Neural cell (in vitro differentiated cells): ENCODE measurements around the gene ICE1. TPM values are rescaled to one million over a fixed set of nuclear protein-coding genes. Genes with fewer than 3 reads are reported as not detected.

Source experiments
- H2AFZ ChIP-seq: fragments of 200-600, 300-800 bp; sonication (generic), shearing (Covaris generic); 2 replicates; pipeline ENCODE4 v1.6.0; 2014; ENCODE audit warnings: low read depth, mild to moderate bottlenecking, antibody characterized with exemption, low read length, moderate library complexity
- H3F3A ChIP-seq: fragments of 200-600 bp; shearing (Covaris generic); 2 replicates; pipeline ENCODE4 v1.6.1; 2016; ENCODE audit warnings: mild to moderate bottlenecking, moderate library complexity, mixed read lengths, antibody characterized with exemption, low read length; ENCODE audit not compliant: insufficient read depth, poor library complexity, severe bottlenecking
- H3K27ac ChIP-seq: fragments of 200-600, 300-800 bp; sonication (generic), shearing (Covaris generic); 2 replicates; pipeline ENCODE4 v1.5.1; 2014; ENCODE audit warnings: mild to moderate bottlenecking, low read length, moderate library complexity
- H3K27me3 ChIP-seq: fragments of 300-800, 200-600 bp; sonication (generic), shearing (Covaris generic); 2 replicates; pipeline ENCODE4 v1.6.0; 2014; ENCODE audit warnings: mild to moderate bottlenecking, low read depth, low read length, moderate library complexity; ENCODE audit not compliant: insufficient read depth
- H3K36me3 ChIP-seq: fragments of 300-800, 200-600 bp; sonication (generic), shearing (Covaris generic); 2 replicates; pipeline ENCODE4 v1.5.1; 2014; ENCODE audit warnings: mild to moderate bottlenecking, antibody characterized with exemption, low read length, moderate library complexity; ENCODE audit not compliant: insufficient read depth
- H3K4me2 ChIP-seq: fragments of 300-800, 200-600 bp; sonication (generic), shearing (Covaris generic); 2 replicates; pipeline ENCODE4 v1.6.0; 2014; ENCODE audit warnings: mild to moderate bottlenecking, low read length
- H3K4me3 ChIP-seq: fragments of 300-800, 200-600 bp; sonication (generic), shearing (Covaris generic); 2 replicates; pipeline ENCODE4 v1.5.1; 2014; ENCODE audit warnings: mild to moderate bottlenecking, low read length, moderate library complexity
- H3K79me2 ChIP-seq: fragments of 200-600 bp; shearing (Covaris generic); replicated peaks from 2 replicates; pipeline ENCODE4 v1.6.0; 2014; ENCODE audit warnings: mild to moderate bottlenecking, low read length, moderate library complexity; ENCODE audit not compliant: insufficient read depth
- H3K9ac ChIP-seq: fragments of 300-800, 200-600 bp; sonication (generic), shearing (Covaris generic); 2 replicates; pipeline ENCODE4 v1.6.1; 2016; ENCODE audit warnings: mild to moderate bottlenecking, low read length, mixed read lengths
- H3K9me2 ChIP-seq: fragments of 200-600 bp; shearing (Covaris generic); 2 replicates; pipeline ENCODE4 v1.6.1; 2016; ENCODE audit warnings: mild to moderate bottlenecking, low read length, mixed read lengths; ENCODE audit not compliant: insufficient read depth
- H3K9me3 ChIP-seq: fragments of 200-600, 300-800 bp; sonication (generic), shearing (Covaris generic); 2 replicates; pipeline ENCODE4 v1.6.1; 2016; ENCODE audit warnings: mild to moderate bottlenecking, mixed run types, low read length, moderate library complexity, mixed read lengths
- H4K20me1 ChIP-seq: fragments of 200-600 bp; shearing (Covaris generic); 2 replicates; pipeline ENCODE4 v1.6.1; 2016; ENCODE audit warnings: mild to moderate bottlenecking, mixed run types; ENCODE audit not compliant: insufficient read depth
- EP300 ChIP-seq: fragments of 450-650 bp; conservative IDR thresholded peaks from 2 replicates; pipeline ENCODE4 v1.6.1; 2014; ENCODE audit warnings: antibody characterized with exemption, mild to moderate bottlenecking, moderate library complexity; ENCODE audit not compliant: poor library complexity, severe bottlenecking
- EZH2 ChIP-seq: fragments of 200-600, 300-800 bp; shearing (Covaris generic), sonication (generic); IDR thresholded peaks from 2 replicates; pipeline ENCODE4 v1.6.1; 2014; ENCODE audit warnings: antibody characterized with exemption, low read length, borderline replicate concordance, mild to moderate bottlenecking; ENCODE audit not compliant: insufficient read depth, poor library complexity, severe bottlenecking
- MXI1 ChIP-seq: fragments of 450-650 bp; conservative IDR thresholded peaks from 2 replicates; pipeline ENCODE4 v1.6.1; 2014; ENCODE audit warnings: antibody characterized with exemption, mild to moderate bottlenecking; ENCODE audit not compliant: poor library complexity, severe bottlenecking
- POLR2AphosphoS5 ChIP-seq: IDR thresholded peaks from 2 replicates; pipeline ENCODE4 v1.6.1; 2012
- RAD21 ChIP-seq: fragments of 450-650 bp; conservative IDR thresholded peaks from 2 replicates; pipeline ENCODE4 v1.6.1; 2014; ENCODE audit warnings: antibody characterized with exemption, mild to moderate bottlenecking, moderate library complexity
- SMC3 ChIP-seq: fragments of 450-650 bp; conservative IDR thresholded peaks from 2 replicates; pipeline ENCODE4 v1.6.1; 2014; ENCODE audit warnings: antibody characterized with exemption, mild to moderate bottlenecking, moderate library complexity; ENCODE audit not compliant: poor library complexity
- TAF1 ChIP-seq: IDR thresholded peaks from 2 replicates; pipeline ENCODE4 v1.6.1; 2012; ENCODE audit warnings: low read depth
- polyA plus RNA-seq: library from polyadenylated mRNA; depleted of rRNA; stranded (reverse); fragments of >200 nt; gene quantifications from 2 replicates; pipeline ENCODE4 v1.2.3, GENCODE V29; 2014
- TF ChIP-seq, protein P1 (sequence below): fragments of 450-650 bp; IDR thresholded peaks from 2 replicates; pipeline ENCODE4 v1.5.1; 2014; ENCODE audit warnings: antibody characterized with exemption, mild to moderate bottlenecking, moderate library complexity; ENCODE audit not compliant: poor library complexity, severe bottlenecking
- TF ChIP-seq, protein P2 (sequence below): IDR thresholded peaks from 2 replicates; pipeline ENCODE4 v1.6.1; 2012; ENCODE audit warnings: borderline replicate concordance

The ICE1 gene
- polyA plus RNA-seq, 1 donor from 2014 or later, result 22.1 TPM

- no peaks in the 10 kb centered on the region for H3K9me3 ChIP-seq
- no peak overlapping the region for H2AFZ ChIP-seq
- H3K36me3 ChIP-seq, result no peaks in the 10 kb centered on the region
- TF ChIP-seq POLR2AphosphoS5, result no peak
- no peak for TF ChIP-seq SMC3
- TF ChIP-seq, protein P1, sequence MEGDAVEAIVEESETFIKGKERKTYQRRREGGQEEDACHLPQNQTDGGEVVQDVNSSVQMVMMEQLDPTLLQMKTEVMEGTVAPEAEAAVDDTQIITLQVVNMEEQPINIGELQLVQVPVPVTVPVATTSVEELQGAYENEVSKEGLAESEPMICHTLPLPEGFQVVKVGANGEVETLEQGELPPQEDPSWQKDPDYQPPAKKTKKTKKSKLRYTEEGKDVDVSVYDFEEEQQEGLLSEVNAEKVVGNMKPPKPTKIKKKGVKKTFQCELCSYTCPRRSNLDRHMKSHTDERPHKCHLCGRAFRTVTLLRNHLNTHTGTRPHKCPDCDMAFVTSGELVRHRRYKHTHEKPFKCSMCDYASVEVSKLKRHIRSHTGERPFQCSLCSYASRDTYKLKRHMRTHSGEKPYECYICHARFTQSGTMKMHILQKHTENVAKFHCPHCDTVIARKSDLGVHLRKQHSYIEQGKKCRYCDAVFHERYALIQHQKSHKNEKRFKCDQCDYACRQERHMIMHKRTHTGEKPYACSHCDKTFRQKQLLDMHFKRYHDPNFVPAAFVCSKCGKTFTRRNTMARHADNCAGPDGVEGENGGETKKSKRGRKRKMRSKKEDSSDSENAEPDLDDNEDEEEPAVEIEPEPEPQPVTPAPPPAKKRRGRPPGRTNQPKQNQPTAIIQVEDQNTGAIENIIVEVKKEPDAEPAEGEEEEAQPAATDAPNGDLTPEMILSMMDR, result no peak
- no peak for TF ChIP-seq MXI1
- TF ChIP-seq EZH2, result no peak
- TF ChIP-seq RAD21, result no peak
- TF ChIP-seq, protein P2, sequence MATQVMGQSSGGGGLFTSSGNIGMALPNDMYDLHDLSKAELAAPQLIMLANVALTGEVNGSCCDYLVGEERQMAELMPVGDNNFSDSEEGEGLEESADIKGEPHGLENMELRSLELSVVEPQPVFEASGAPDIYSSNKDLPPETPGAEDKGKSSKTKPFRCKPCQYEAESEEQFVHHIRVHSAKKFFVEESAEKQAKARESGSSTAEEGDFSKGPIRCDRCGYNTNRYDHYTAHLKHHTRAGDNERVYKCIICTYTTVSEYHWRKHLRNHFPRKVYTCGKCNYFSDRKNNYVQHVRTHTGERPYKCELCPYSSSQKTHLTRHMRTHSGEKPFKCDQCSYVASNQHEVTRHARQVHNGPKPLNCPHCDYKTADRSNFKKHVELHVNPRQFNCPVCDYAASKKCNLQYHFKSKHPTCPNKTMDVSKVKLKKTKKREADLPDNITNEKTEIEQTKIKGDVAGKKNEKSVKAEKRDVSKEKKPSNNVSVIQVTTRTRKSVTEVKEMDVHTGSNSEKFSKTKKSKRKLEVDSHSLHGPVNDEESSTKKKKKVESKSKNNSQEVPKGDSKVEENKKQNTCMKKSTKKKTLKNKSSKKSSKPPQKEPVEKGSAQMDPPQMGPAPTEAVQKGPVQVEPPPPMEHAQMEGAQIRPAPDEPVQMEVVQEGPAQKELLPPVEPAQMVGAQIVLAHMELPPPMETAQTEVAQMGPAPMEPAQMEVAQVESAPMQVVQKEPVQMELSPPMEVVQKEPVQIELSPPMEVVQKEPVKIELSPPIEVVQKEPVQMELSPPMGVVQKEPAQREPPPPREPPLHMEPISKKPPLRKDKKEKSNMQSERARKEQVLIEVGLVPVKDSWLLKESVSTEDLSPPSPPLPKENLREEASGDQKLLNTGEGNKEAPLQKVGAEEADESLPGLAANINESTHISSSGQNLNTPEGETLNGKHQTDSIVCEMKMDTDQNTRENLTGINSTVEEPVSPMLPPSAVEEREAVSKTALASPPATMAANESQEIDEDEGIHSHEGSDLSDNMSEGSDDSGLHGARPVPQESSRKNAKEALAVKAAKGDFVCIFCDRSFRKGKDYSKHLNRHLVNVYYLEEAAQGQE, result no peak
- no peak for TF ChIP-seq EP300
- no peak for TF ChIP-seq TAF1
- H4K20me1 ChIP-seq, result no peaks in the 10 kb centered on the region
- no peaks in the 10 kb centered on the region for H3K79me2 ChIP-seq
- no peak overlapping the region for H3K27ac ChIP-seq
- no peak overlapping the region for H3K9ac ChIP-seq
- H3K4me3 ChIP-seq, result no peak overlapping the region
- no peak overlapping the region for H3K4me2 ChIP-seq
- no peaks in the 10 kb centered on the region for H3K27me3 ChIP-seq
- no peaks in the 10 kb centered on the region for H3K9me2 ChIP-seq
- H3F3A ChIP-seq, result no peaks in the 10 kb centered on the region
Observed at GRCh38 chr5:5383461-5383860, 39.0 kb upstream of the ICE1 start.

DNA sequence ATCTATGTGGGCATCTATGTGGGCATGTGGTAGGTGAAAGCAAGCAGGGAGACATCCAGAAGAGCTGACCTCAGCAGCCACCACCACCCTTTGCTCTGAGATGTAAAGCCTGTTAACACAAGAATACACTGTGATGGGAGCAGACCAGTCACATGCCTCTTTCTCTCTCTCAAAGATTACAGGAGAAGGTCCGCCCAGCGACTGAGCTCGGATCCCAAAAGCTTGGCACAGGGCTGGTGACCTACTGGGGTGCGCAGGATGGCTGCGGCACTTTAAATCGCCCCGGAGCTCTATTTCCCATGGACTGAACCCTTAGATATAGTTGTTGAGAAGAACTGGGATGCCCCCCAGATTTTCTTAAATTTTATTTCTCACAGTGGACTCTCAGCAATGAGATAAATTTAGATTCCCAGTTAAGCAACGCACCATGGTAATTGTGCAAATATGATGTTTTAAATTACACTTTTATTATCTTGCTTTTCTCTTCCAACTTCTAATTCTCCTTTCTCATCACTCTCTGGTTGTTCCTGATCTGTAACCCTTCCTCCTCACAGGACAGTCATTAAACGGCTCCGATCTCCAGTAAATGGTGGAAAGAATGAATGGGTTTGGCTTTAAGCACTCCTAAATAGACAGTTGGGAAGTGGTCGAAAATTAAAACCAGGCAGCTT is 37.7 kb upstream of the ICE1 start:
- Histone ChIP-seq H4K20me1 (no peaks in the 10 kb centered on the region), H3K79me2 (no peaks in the 10 kb centered on the region), H3K4me3 (no peak overlapping the region), H3K27me3 (no peaks in the 10 kb centered on the region), H3K36me3 (no peaks in the 10 kb centered on the region), H2AFZ (no peak overlapping the region), H3F3A (no peaks in the 10 kb centered on the region), H3K9me2 (no peaks in the 10 kb centered on the region), H3K27ac (no peak overlapping the region), H3K4me2 (no peak overlapping the region), H3K9ac (no peak overlapping the region), H3K9me3 (no peaks in the 10 kb centered on the region)
- no peak for TF ChIP-seq EP300
- TF ChIP-seq EZH2, result no peak
- no peak for TF ChIP-seq SMC3
- TF ChIP-seq RAD21, result no peak
- no peak for TF ChIP-seq POLR2AphosphoS5
- no peak for TF ChIP-seq MXI1
- no peak for TF ChIP-seq TAF1
- TF ChIP-seq, protein P1, result no peak
- TF ChIP-seq, protein P2, result no peak
